Fibroblast of lung (primary cell): ENCODE data around the gene SOCS1.

Experiments
- CTCF ChIP-seq, 2 donors: IDR thresholded peaks in 1 of 2; conservative IDR thresholded peaks in 1 of 2; 1 replicate in 1 of 2; 2 replicates in 1 of 2; pipeline ENCODE4 v1.5.1; 2011 to 2012; ENCODE audit warnings: low read length in 2 of 2, control low read depth in 1 of 2, inconsistent platforms in 1 of 2, low read depth in 1 of 2, mild to moderate bottlenecking in 1 of 2
- EZH2 ChIP-seq: IDR thresholded peaks from 2 replicates; pipeline ENCODE4 v1.5.1; 2012; ENCODE audit warnings: low read length, control low read depth, mild to moderate bottlenecking; ENCODE audit errors: missing control alignments

GRCh38 chr16:11278681-11279628 is 23.0 kb upstream of the SOCS1 start:
- TF ChIP-seq CTCF (conservative IDR thresholded peaks at IDR 0.05 in 1 of 2, IDR thresholded peaks at IDR 0.05 in 1 of 2; ENCODE audit: low read depth in 1 of 2, low read length in 2 of 2) (no peak), EZH2 (no peak)
